T-helper 2 cell treated with Interferon-gamma antibody and Interleukin-4, amounts not matched to agents 100 ng/mL and 5 ng/mL, for 36 hours (primary cell): ENCODE results near the gene PKD2. TPM values are rescaled to one million over a fixed set of nuclear protein-coding genes. Genes with fewer than 3 reads are reported as not detected.
"Not testable (repeated sequence)": the region's sequence is repeated elsewhere in the genome, so short reads cannot be mapped to it uniquely, and the experiment has no call there.

ENCODE experiments used
- intact Hi-C: fragments of 100-400 bp; cut with micrococcal nuclease; formaldehyde crosslinking; loops from one replicate; pipeline ENCODE4 v1.15.1; 2023
- total RNA-seq: library from RNA; stranded (reverse); gene quantifications from 2 replicates; pipeline ENCODE4 v1.2.3, GENCODE V29; 2022

Gene PKD2
- total RNA-seq, 1 donor from 2014 or later: 24.5 TPM

GRCh38 chr4:87985097-87985886, 22.1 kb upstream of the PKD2 start:
- intact Hi-C loops: no loop called here

DNA sequence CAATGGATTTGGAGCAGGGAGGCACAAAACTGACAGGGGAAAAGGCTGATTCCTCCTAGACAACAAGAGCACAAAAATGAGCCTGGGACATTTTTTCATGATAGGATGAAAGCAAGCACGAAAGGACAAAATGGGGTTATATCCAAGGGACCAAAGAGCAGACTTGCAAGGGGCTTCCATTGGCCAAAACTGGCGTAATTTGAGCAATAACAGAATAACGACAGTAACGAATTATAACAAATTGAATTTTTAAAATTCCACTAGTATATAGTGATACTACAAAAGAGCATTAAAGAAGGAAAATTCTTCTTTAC, 21.6 kb upstream of the PKD2 start:
- intact Hi-C loops: no loop called here

GRCh38 chr4:87986508-87986907, 20.9 kb upstream of the PKD2 start:
- intact Hi-C loops: no loop called here

GRCh38 chr4:87989765-87990164, 17.7 kb upstream of the PKD2 start:
- intact Hi-C loops: no loop called here

- intact Hi-C loops: no loop called here
Measured at GRCh38 chr4:87995435-87995834, 12.0 kb upstream of the PKD2 start.

- intact Hi-C loops: not testable (repeated sequence)
Measured at GRCh38 chr4:87999191-87999691, 8.2 kb upstream of the PKD2 start.

- intact Hi-C loops: loop anchor here (10.0 kb wide), 1 partner anchor 1067 kb away; the partner anchor contains the start of gene AFF1
Measured at GRCh38 chr4:88001871-88002270, 5.6 kb upstream of the PKD2 start.

DNA sequence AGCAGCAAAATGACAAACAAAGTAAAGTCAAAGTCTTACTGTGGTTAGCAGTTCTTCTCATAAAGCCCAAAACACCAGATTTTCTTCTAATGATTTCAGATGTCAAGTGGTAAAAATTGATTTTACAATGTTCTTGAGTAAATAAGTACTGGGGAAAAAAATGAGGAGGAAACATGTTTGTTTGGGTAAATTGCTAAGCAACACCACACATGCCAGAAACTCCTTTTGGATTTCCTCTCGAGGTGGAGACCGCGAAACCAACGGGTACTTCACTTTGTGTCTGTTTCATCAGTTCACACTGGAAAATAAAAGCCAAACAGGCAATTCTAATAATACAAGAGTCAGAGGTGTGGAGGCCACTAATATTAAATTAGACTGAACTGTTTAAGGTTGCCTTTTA, 4.6 kb upstream of the PKD2 start:
- intact Hi-C loops: loop anchor here (10.0 kb wide), 1 partner anchor 1068 kb away; the partner anchor contains the start of gene AFF1

DNA sequence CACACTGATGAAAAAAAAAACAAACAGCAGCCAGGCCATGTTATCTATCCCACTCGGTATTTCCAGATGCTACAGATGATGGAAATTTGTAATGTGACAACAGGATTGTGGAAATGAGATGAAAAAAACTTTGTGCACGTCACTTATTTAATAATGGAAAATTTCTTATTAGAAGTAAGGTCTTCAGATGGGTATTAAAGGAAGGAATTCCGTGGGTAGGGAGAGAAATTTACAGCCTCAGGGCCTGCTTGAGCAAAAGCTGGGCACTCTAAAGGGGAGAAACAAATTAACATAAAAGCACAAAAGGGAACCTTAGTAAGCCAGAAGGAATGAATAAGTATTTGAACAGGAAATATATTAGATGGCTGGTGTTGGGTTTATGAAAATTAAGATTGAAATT, 4.2 kb upstream of the PKD2 start:
- intact Hi-C loops: loop anchor here (10.0 kb wide), 1 partner anchor 1068 kb away; the partner anchor contains the start of gene AFF1

DNA sequence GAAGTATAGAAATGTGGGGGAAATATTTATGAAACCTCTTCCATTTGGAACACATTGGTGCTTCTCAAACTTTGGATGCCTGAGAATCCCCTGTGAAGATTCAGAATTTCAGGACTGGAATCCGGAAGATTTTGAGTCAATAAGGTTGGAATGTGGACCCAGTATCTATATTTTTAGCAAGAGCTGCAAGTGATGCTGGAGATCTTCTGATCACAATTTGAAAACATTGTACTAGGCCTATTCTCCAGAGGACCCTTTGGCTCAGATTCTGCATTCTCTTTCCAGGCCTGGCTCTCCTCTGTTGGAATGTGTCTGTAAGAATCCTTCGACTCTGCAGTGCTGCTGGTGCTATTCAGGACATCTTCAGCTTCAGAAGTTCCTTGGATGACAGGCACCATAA, 2.4 kb upstream of the PKD2 start:
- intact Hi-C loops: loop anchor here (5.0 to 10.0 kb wide), 3 partner anchors 587 to 1107 kb away; partner anchors contain the start of genes AFF1, HERC3 and TIGD2

DNA sequence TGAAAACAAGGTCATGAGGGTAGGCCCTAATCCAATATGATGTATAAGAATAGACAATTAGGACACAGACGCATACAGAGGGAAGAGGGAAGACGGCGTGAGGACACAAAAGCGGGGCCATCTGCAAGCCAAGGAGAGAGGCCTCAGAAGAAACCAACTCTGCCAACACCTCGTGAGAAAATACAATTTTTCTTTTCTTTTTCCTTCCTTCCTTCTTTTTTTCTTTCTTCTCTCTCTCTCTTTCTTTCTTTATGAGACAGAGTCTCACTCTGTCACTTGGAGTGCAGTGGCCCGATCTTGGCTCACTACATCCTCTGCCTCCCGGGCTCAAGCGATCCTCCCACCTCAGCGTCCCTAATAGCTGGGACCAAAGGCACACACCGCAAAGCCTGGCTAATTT, 1.5 kb upstream of the PKD2 start:
- intact Hi-C loops: loop anchor here (2.0 to 10.0 kb wide), 4 partner anchors 13 to 1106 kb away; partner anchors contain the start of genes AFF1, HERC3 and TIGD2

- intact Hi-C loops: loop anchor here (1.0 to 10.0 kb wide), 6 partner anchors 14 to 1105 kb away; partner anchors contain the start of genes AFF1, HERC3, PYURF and TIGD2
Measured at GRCh38 chr4:88006956-88007303, 505 bp upstream of the PKD2 start.

- intact Hi-C loops: loop anchor here (1.0 to 10.0 kb wide), 5 partner anchors 275 to 1104 kb away; partner anchors contain the start of genes AFF1, HERC3, KLHL8 and TIGD2
Measured at GRCh38 chr4:88008122-88008742, 797 bp downstream of the PKD2 start.

DNA sequence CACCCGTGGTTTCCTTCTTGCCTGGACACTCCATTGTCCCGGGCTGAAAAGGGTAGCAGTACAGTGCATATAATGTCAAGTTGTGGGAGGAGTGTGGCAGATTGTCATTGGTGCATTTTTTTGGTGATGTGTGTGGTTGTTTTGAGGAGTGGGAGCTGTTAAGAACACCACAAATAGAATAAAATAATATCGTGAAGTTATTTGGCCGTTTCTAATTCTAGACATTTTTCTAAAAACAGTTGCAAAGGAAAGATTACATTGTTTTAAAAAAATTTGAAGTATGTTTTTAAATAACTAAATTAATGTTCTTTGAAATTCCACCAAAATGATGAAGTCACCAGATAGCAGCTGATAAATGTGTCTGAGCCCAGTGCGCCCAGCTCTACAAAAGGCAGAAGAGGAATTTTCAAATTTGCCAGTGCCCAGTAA, 1.3 kb downstream of the PKD2 start:
- intact Hi-C loops: loop anchor here (1.0 to 10.0 kb wide), 5 partner anchors 275 to 1104 kb away; partner anchors contain the start of genes AFF1, HERC3, KLHL8 and TIGD2

DNA sequence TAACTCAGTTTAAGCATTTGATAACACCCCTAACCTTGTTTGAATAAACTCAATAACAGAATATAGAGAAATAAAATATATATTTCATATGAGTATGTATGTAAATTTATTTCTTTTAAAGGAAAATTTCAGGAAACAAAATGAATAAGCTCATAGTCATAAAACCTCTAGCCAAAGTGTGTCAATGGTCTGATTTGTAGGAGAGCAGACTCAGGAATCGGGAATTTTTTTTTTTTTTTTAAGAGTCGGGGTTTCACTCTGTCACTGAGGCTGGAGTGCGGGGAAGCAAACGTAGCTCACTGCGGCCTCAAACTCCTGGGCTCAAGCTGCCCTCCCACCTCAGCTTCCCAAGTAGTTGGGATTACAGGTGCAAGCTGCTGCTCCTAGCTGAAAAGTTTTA, 2.4 kb downstream of the PKD2 start:
- intact Hi-C loops: loop anchor here (5.0 to 10.0 kb wide), 3 partner anchors 582 to 1102 kb away; partner anchors contain the start of genes AFF1, HERC3 and TIGD2

GRCh38 chr4:88010966-88011365, 3.5 kb downstream of the PKD2 start:
- intact Hi-C loops: no loop called here

GRCh38 chr4:88012647-88013046, 5.2 kb downstream of the PKD2 start:
- intact Hi-C loops: no loop called here

DNA sequence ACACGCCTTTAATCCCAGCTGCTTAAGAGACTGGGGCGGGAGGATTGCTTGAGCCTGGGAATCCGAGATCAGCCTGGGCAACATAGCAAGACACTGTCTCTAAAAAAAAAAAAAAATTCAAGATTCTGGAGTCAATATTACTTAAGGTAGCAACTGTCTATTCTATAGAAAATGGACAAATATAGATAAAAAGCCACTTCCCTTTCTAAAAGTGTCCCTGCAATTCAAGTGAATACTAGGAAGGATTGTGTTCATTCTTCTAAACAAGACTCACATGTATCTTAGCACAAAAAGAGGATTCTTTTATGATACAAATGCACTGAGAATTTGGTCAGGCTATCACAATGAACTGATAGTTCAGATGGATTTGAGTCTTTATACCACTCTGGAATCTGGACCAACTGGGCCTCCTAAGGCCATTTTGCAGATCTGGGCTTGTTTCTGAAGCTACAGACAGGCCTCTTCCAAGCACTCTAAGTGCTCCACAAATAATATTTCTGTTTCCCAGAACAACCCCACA, 7.0 kb downstream of the PKD2 start:
- intact Hi-C loops: no loop called here

DNA sequence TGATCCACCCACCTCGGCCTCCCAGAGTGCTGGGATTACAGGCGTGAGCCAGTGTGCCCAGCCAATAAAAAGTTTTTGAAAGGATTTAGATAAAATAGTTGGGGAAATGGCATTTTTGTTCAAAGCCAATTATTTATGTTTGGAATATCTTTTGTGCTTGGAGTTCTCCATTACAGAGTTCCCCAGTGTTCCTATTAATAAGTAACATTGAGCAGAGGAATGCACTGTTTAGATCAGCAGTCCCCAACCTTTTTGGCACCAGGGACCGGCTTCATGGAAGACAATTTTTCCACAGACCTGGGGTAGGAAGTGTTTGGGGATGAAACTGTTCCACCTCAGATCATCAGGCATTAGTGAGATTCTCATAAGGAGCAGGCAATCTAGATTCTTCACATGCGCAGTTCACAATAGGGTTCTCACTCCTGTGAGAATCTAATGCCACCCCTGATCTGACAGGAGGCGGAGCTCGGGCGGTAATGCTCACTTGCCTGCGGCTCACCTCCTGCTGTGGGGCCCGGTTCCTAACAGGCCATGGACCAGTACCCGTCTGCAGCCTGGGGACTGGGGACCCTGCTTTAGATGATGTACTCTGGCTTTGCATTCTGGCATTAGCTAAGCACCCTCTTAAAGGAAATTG, 8.3 kb downstream of the PKD2 start:
- intact Hi-C loops: no loop called here

DNA sequence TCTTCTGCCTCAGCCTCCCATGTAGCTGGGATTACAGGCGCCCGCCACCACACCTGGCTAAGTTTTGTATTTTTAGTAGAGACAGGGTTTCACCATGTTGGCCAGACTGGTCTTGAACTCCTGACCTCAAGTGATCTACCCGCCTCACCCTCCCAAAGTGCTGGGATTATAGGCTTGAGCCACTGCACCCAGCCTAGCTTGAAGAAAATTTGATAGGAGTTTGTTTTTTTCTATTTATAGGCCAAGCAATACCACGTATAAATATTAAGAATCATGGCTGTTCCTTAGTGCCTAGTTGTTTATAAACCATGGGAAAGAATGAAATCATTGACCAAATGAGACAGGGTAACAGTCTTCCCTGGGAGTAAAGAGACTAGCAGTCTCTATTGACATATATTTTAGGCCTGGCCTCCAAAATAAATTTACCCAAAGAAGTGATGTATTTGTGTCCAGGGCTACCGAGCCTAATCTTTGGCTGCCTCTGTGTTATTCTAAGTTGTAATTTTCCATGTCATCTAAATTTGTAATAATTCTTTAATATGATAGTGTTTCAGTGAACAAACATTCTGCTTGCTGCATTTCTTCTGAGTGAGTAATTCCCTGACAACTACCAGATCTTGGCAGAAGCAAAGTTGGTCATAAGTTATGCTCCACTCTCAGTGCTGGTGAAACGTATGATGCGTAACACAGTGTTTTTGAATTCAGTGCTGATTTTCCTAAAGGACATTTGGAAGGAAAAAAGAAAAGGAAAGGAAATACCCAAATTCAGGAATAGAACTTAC, 10.3 kb downstream of the PKD2 start:
- intact Hi-C loops: no loop called here

DNA sequence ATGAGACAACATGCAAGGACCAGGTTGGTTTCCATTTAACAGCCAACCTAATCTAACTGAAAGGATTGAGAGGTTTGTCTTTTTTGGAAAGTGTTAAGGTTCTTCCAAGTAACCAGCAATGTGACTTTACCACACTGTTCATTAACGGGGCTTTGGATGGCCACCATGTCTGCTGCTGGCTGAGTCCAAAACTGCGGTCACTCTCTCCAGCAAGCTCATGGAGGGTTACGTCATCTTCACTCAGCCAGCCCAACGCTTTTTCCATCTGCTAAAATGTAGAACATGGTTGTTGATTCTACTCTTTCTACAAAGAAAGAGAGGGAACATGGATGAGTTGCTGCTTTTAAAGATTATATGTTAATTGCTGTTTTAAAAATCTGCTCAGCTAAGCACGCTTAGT, 11.0 kb downstream of the PKD2 start:
- intact Hi-C loops: no loop called here
